HepG2 (cell line): Measurements from ENCODE around the gene PAIP1. TPM values are rescaled to one million over a fixed set of nuclear protein-coding genes. Genes with fewer than 3 reads are reported as not detected.

Source experiments
- GATAD1 ChIP-seq: IDR thresholded peaks from 2 replicates; pipeline ENCODE4 v1.6.1; 2016; ENCODE audit warnings: missing genetic modification reagents, missing compliant biosample characterization
- KDM5B ChIP-seq: sonication (generic); formaldehyde crosslinking; IDR thresholded peaks from 2 replicates; pipeline ENCODE4 v1.4.0; 2020; ENCODE audit warnings: missing genetic modification reagents, mild to moderate bottlenecking, borderline replicate concordance
- MAFG ChIP-seq: sonication (generic); formaldehyde crosslinking; IDR thresholded peaks from 2 replicates; pipeline ENCODE4 v1.5.1; 2020; ENCODE audit warnings: mild to moderate bottlenecking, missing genetic modification reagents
- MEF2D ChIP-seq: sonication (generic); formaldehyde crosslinking; IDR thresholded peaks from 2 replicates; pipeline ENCODE4 v1.5.1; 2020; ENCODE audit warnings: mild to moderate bottlenecking, missing genetic modification reagents
- NCOA1 ChIP-seq: sonication (generic); formaldehyde crosslinking; IDR thresholded peaks from 2 replicates; pipeline ENCODE4 v1.9.0; 2021; ENCODE audit warnings: missing genetic modification reagents
- NFE2L1 ChIP-seq: sonication (generic); formaldehyde crosslinking; IDR thresholded peaks from 2 replicates; pipeline ENCODE4 v1.4.0; 2020; ENCODE audit warnings: missing genetic modification reagents, mild to moderate bottlenecking, borderline replicate concordance
- PLRG1 ChIP-seq: fragments of 450-650 bp; conservative IDR thresholded peaks from 2 replicates; pipeline ENCODE4 v1.6.1; 2016
- RXRB ChIP-seq: IDR thresholded peaks from 2 replicates; pipeline ENCODE4 v1.6.1; 2016; ENCODE audit warnings: borderline replicate concordance, missing genetic modification reagents, missing compliant biosample characterization
- TBL1XR1 ChIP-seq: fragments of 150-350 bp; IDR thresholded peaks from 2 replicates; pipeline ENCODE4 v1.6.1; 2014; ENCODE audit warnings: borderline replicate concordance, low read length; ENCODE audit not compliant: partially characterized antibody
- TOPORS ChIP-seq: sonication (generic); formaldehyde crosslinking; IDR thresholded peaks from 2 replicates; pipeline ENCODE4 v1.8.0; 2023; ENCODE audit warnings: mild to moderate bottlenecking, missing genetic modification reagents
- ZC3H13 ChIP-seq: sonication (generic); formaldehyde crosslinking; IDR thresholded peaks from 2 replicates; pipeline ENCODE4 v1.8.1; 2023; ENCODE audit warnings: mild to moderate bottlenecking, missing genetic modification reagents, moderate library complexity
- ZC3H4 ChIP-seq: sonication (generic); formaldehyde crosslinking; IDR thresholded peaks from 2 replicates; pipeline ENCODE4 v1.4.0; 2020; ENCODE audit warnings: missing genetic modification reagents, borderline replicate concordance
- ZNF34 ChIP-seq: sonication (generic); formaldehyde crosslinking; IDR thresholded peaks from 2 replicates; pipeline ENCODE4 v1.4.0; 2020; ENCODE audit warnings: mild to moderate bottlenecking, missing genetic modification reagents, borderline replicate concordance
- ZNF451 ChIP-seq: sonication (generic); formaldehyde crosslinking; IDR thresholded peaks from 2 replicates; pipeline ENCODE4 v1.5.0; 2020; ENCODE audit warnings: mild to moderate bottlenecking, missing genetic modification reagents
- ZNF530 ChIP-seq: sonication (generic); formaldehyde crosslinking; IDR thresholded peaks from 2 replicates; pipeline ENCODE4 v1.5.0; 2020; ENCODE audit warnings: low read depth, mild to moderate bottlenecking, missing genetic modification reagents
- ZNF644 ChIP-seq: IDR thresholded peaks from 2 replicates; pipeline ENCODE4 v1.6.1; 2016; ENCODE audit warnings: low read depth
- ZNF737 ChIP-seq: sonication (generic); formaldehyde crosslinking; IDR thresholded peaks from 2 replicates; pipeline ENCODE4 v1.5.0; 2020; ENCODE audit warnings: missing genetic modification reagents, mild to moderate bottlenecking, borderline replicate concordance
- polyA plus RNA-seq, 8 experiments: library from polyadenylated mRNA; depleted of rRNA in 3 of 8; stranded (reverse) in 7 of 8; unstranded in 1 of 8; fragments of >200 nt; fragmentation: Illumina TruSeq in 4 of 8; extraction: Trizol in 4 of 8; gene quantifications; 2 replicates each; pipeline versions ENCODE4 v1.2.1 to v1.2.3, GENCODE V29; 2011 to 2016; ENCODE audit warnings: low read depth in 4 of 8, missing spikeins in 1 of 8, mixed read lengths in 1 of 8; ENCODE audit not compliant: insufficient read depth in 1 of 8
- total RNA-seq, 5 experiments: library from RNA; depleted of rRNA; stranded (reverse); fragments of >200 nt; fragmentation: Illumina TruSeq; extraction: Trizol; gene quantifications; 2 replicates each; pipeline ENCODE4 v1.2.3, GENCODE V29; 2016; ENCODE audit warnings: low read depth in 1 of 5
- TF ChIP-seq, protein P1 (sequence below): sonication (generic); formaldehyde crosslinking; IDR thresholded peaks from 2 replicates; pipeline ENCODE4 v1.4.0; 2020; ENCODE audit warnings: missing genetic modification reagents, borderline replicate concordance
- TF ChIP-seq, protein P2 (sequence below): sonication (generic); formaldehyde crosslinking; IDR thresholded peaks from 2 replicates; pipeline ENCODE4 v1.4.0; 2020; ENCODE audit warnings: missing genetic modification reagents
- TF ChIP-seq, protein P3 (sequence below): IDR thresholded peaks from 2 replicates; pipeline ENCODE4 v1.6.1; 2016; ENCODE audit warnings: missing compliant biosample characterization, missing genetic modification reagents, borderline replicate concordance
- TF ChIP-seq, protein P4 (sequence below): sonication (generic); formaldehyde crosslinking; IDR thresholded peaks from 2 replicates; pipeline ENCODE4 v1.9.0; 2021; ENCODE audit warnings: missing genetic modification reagents, borderline replicate concordance
- TF ChIP-seq, protein P5 (sequence below): sonication (generic); formaldehyde crosslinking; IDR thresholded peaks from 2 replicates; pipeline ENCODE4 v1.4.0; 2020; ENCODE audit warnings: missing genetic modification reagents

The PAIP1 gene
- total and polyA plus RNA-seq, 2 of the 13 experiments (the other 11 are each of a cell fraction or from before 2014, with no cell fraction given): 96.6 to 116 TPM

DNA sequence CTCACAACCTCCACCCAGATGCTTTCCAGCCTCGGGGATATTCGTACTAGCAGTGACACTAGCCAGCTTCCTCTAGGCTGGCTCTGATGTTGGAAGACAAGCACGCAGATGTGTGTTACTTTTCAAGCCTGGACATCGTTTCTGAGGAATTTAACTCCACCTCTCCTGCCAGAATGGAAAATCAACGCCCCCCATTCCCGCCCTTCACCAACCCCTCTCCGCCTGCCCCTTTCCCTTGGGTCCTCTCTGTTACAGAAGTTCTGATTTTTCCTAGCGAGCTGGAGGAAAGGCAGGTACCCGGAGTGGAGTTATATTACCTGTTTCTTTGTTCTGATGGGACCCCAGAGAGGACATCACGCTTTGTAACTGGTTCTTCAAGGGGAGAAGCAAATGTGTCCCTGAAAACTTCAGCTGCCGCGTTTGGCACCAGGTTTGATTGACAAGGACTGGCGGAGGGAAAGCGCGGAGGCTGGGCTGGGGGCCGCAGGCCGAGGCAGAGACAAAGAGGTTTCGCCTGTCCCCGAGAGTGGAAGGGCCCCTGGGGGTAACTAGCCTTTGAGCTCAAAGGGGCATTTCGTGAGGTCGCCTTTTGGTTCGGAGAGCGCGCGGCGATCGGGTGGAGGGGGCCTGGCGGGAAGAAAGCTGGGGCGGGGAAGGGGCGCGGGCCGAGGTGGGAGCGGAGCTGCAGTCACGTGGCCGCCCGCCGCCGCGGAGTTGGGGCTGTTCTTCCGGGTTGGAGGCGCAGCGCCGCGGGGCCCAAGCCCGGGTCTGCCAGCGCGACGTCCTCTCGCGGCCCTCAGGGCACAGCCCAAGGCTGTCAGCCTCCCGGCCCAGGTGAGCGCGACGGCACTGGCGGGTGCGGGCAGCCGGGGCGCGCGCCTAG is 45.8 kb upstream of the PAIP1 start, which contains the start of gene NNT (continued):
- TF ChIP-seq TOPORS (CRISPR knock-in tag) (no peak; the same call in 1 of the 2 replicates), GATAD1 (CRISPR knock-in tag) (peak; percentile 68), KDM5B (peak; percentile 93), MEF2D (CRISPR knock-in tag) (no peak; the same call in 1 of the 2 replicates), ZNF451 (CRISPR knock-in tag) (no peak; the same call in 1 of the 2 replicates), ZC3H4 (CRISPR knock-in tag) (no peak), ZC3H13 (no peak), ZNF644 (CRISPR knock-in tag) (no peak), ZNF34 (CRISPR knock-in tag) (no peak), MAFG (CRISPR knock-in tag) (no peak), TBL1XR1 (no peak), NCOA1 (CRISPR knock-in tag) (no peak), ZNF737 (no peak), NFE2L1 (CRISPR knock-in tag) (no peak), ZNF530 (CRISPR knock-in tag) (no peak), RXRB (CRISPR knock-in tag) (peak; percentile 16; the same call in 1 of the 2 replicates), PLRG1 (no peak)
- TF ChIP-seq, protein P1, sequence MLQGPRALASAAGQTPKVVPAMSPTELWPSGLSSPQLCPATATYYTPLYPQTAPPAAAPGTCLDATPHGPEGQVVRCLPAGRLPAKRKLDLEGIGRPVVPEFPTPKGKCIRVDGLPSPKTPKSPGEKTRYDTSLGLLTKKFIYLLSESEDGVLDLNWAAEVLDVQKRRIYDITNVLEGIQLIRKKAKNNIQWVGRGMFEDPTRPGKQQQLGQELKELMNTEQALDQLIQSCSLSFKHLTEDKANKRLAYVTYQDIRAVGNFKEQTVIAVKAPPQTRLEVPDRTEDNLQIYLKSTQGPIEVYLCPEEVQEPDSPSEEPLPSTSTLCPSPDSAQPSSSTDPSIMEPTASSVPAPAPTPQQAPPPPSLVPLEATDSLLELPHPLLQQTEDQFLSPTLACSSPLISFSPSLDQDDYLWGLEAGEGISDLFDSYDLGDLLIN (CRISPR knock-in tag): peak; percentile 79; the same call in 1 of the 2 replicates
- TF ChIP-seq, protein P2, sequence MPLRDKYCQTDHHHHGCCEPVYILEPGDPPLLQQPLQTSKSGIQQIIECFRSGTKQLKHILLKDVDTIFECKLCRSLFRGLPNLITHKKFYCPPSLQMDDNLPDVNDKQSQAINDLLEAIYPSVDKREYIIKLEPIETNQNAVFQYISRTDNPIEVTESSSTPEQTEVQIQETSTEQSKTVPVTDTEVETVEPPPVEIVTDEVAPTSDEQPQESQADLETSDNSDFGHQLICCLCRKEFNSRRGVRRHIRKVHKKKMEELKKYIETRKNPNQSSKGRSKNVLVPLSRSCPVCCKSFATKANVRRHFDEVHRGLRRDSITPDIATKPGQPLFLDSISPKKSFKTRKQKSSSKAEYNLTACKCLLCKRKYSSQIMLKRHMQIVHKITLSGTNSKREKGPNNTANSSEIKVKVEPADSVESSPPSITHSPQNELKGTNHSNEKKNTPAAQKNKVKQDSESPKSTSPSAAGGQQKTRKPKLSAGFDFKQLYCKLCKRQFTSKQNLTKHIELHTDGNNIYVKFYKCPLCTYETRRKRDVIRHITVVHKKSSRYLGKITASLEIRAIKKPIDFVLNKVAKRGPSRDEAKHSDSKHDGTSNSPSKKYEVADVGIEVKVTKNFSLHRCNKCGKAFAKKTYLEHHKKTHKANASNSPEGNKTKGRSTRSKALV: peak; percentile 98
- TF ChIP-seq, protein P3, sequence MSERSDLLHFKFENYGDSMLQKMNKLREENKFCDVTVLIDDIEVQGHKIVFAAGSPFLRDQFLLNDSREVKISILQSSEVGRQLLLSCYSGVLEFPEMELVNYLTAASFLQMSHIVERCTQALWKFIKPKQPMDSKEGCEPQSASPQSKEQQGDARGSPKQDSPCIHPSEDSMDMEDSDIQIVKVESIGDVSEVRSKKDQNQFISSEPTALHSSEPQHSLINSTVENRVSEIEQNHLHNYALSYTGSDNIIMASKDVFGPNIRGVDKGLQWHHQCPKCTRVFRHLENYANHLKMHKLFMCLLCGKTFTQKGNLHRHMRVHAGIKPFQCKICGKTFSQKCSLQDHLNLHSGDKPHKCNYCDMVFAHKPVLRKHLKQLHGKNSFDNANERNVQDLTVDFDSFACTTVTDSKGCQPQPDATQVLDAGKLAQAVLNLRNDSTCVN (CRISPR knock-in tag): no peak
- TF ChIP-seq, protein P4, sequence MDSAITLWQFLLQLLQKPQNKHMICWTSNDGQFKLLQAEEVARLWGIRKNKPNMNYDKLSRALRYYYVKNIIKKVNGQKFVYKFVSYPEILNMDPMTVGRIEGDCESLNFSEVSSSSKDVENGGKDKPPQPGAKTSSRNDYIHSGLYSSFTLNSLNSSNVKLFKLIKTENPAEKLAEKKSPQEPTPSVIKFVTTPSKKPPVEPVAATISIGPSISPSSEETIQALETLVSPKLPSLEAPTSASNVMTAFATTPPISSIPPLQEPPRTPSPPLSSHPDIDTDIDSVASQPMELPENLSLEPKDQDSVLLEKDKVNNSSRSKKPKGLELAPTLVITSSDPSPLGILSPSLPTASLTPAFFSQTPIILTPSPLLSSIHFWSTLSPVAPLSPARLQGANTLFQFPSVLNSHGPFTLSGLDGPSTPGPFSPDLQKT: no peak
- TF ChIP-seq, protein P5, sequence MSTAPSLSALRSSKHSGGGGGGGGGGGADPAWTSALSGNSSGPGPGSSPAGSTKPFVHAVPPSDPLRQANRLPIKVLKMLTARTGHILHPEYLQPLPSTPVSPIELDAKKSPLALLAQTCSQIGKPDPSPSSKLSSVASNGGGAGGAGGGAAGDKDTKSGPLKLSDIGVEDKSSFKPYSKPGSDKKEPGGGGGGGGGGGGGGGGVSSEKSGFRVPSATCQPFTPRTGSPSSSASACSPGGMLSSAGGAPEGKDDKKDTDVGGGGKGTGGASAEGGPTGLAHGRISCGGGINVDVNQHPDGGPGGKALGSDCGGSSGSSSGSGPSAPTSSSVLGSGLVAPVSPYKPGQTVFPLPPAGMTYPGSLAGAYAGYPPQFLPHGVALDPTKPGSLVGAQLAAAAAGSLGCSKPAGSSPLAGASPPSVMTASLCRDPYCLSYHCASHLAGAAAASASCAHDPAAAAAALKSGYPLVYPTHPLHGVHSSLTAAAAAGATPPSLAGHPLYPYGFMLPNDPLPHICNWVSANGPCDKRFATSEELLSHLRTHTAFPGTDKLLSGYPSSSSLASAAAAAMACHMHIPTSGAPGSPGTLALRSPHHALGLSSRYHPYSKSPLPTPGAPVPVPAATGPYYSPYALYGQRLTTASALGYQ (CRISPR knock-in tag): no peak
